ENCODE measurements around the gene ZNF629.
A peak's percentile ranks its signal among the peaks of the same experiment; 100 is the strongest.

ZNF629 gene

GRCh38 chr16:30797670-30798309 lies 10.8 kb upstream of the ZNF629 start:
- Histone ChIP-seq H3K4me3 (no peak overlapping the region), H3K27ac (no peak overlapping the region)
- TF ChIP-seq CTCF (IDR thresholded peaks at IDR 0.05), result no peak
- DNase-seq (ENCODE audit: low spot score), result no peak

GRCh38 chr16:30794634-30795033 lies 7.6 kb upstream of the ZNF629 start:
- H3K27ac ChIP-seq, result no peak overlapping the region
- TF ChIP-seq CTCF (IDR thresholded peaks at IDR 0.05), result no peak
- DNase-seq (ENCODE audit: low spot score), result no peak

GRCh38 chr16:30793508-30794069 lies 6.6 kb upstream of the ZNF629 start:
- no peak for DNase-seq (ENCODE audit: low spot score)
- H3K4me3 ChIP-seq, result no peak overlapping the region
- TF ChIP-seq CTCF (IDR thresholded peaks at IDR 0.05), result no peak
- H3K27ac ChIP-seq, result no peak overlapping the region

More at GRCh38 chr16:30794634-30795033, 7.6 kb upstream of the ZNF629 start:
- H3K4me3 ChIP-seq, result no peak overlapping the region

GRCh38 chr16:30787613-30788378 lies 791 bp upstream of the ZNF629 start:
- no peak for TF ChIP-seq CTCF (IDR thresholded peaks at IDR 0.05)
- no peak for DNase-seq (ENCODE audit: low spot score)
- Histone ChIP-seq H3K4me3 (peak overlapping the region; percentile 89), H3K27ac (peak overlapping the region; percentile 85 to 91)

GRCh38 chr16:30786115-30786935 lies 680 bp downstream of the ZNF629 start:
- H3K27ac ChIP-seq, result peak overlapping the region; percentile 85 to 91
- peak overlapping the region; percentile 89 for H3K4me3 ChIP-seq
- DNase-seq (ENCODE audit: low spot score), result no peak
- no peak for TF ChIP-seq CTCF (IDR thresholded peaks at IDR 0.05)

- DNase-seq (ENCODE audit: low spot score), result no peak
- H3K27ac ChIP-seq, result peak overlapping the region in 1 of 2 donors; percentile 91
- peak overlapping the region; percentile 89 for H3K4me3 ChIP-seq
- TF ChIP-seq CTCF (IDR thresholded peaks at IDR 0.05), result no peak
Measured at GRCh38 chr16:30785126-30786106, 1.6 kb downstream of the ZNF629 start.

Data from coronary artery (tissue), 2 donors.